Measurements from ENCODE around the gene LYVE1. TPM values are rescaled to one million over a fixed set of nuclear protein-coding genes. Genes with fewer than 3 reads are reported as not detected.

The LYVE1 gene
- total RNA-seq, 2 donors from 2014 or later, result not detected

DNA sequence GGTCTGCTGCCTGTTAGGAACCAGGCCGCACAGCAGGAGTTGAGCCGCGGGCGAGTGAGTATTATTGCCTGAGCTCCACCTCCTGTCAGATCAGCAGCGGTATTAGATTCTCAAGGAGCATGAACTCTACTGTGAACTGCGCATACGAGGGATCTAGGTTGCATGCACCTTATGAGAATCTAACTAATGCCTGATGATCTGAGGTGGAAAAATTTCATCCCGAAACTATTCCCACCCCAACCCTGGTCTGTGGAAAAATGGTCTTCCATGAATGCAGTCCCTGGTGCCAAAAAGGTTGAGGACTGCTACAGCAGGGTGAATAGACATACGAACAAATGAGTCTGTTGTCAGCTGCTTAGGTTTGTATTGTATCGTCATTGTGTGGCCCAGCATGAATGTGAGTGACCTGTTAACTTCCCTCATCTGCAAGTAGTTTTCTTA, 57.3 kb downstream of the LYVE1 start:
- Mint-ChIP-seq H3K27me3 (ENCODE audit: insufficient read depth) (no peaks in the 10 kb centered on the region), H3K27ac (peak overlapping the region; percentile 74), H3K9me3 (no peaks in the 10 kb centered on the region), H3K4me3 (peak overlapping the region; percentile 40), H3K36me3 (ENCODE audit: low read depth) (peaks cover 2% of the 10 kb centered on the region), H3K4me1 (no peaks in the 10 kb centered on the region)
- H3K4me1 ChIP-seq (ENCODE audit: control insufficient read depth, insufficient read depth, low read length), result peaks cover 4% of the 10 kb centered on the region
- no peak overlapping the region for H3K4me3 ChIP-seq (ENCODE audit: low read length)
- TF ChIP-seq, protein P1, sequence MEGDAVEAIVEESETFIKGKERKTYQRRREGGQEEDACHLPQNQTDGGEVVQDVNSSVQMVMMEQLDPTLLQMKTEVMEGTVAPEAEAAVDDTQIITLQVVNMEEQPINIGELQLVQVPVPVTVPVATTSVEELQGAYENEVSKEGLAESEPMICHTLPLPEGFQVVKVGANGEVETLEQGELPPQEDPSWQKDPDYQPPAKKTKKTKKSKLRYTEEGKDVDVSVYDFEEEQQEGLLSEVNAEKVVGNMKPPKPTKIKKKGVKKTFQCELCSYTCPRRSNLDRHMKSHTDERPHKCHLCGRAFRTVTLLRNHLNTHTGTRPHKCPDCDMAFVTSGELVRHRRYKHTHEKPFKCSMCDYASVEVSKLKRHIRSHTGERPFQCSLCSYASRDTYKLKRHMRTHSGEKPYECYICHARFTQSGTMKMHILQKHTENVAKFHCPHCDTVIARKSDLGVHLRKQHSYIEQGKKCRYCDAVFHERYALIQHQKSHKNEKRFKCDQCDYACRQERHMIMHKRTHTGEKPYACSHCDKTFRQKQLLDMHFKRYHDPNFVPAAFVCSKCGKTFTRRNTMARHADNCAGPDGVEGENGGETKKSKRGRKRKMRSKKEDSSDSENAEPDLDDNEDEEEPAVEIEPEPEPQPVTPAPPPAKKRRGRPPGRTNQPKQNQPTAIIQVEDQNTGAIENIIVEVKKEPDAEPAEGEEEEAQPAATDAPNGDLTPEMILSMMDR (conservative IDR thresholded peaks at IDR 0.05), result no peak
- H3K27ac ChIP-seq (ENCODE audit: low read depth, low read length), result no peak overlapping the region
- no peaks in the 10 kb centered on the region for H3K9me3 ChIP-seq (ENCODE audit: control insufficient read depth, low read length)
- no peak overlapping the region for H3K9ac ChIP-seq (ENCODE audit: extremely low read depth, low read length, poor library complexity, severe bottlenecking)
- H3K27me3 ChIP-seq (ENCODE audit: control insufficient read depth, insufficient read depth, low read length, poor library complexity, severe bottlenecking), result no peaks in the 10 kb centered on the region
- WGBS, 2 experiments (ENCODE audit: insufficient coverage in 1 of 2, insufficient read length in 1 of 2), result 16 to 23% methylated on average over 7 to 10 of the region's 10 CpGs
- H3K36me3 ChIP-seq (ENCODE audit: control insufficient read depth, insufficient read depth, low read length), result peaks cover 4% of the 10 kb centered on the region
- DNase-seq, result peak; percentile 88

Other genes with a start within 250 kb of the LYVE1 start
- gene AMPD3, start 113.4 kb downstream of the LYVE1 start, total RNA-seq, result 1 to 10 TPM; 7.1 to 7.9 TPM
- 10 to 100 TPM; 34.7 to 42.2 TPM for gene RNF141, start 27.5 kb downstream of the LYVE1 start, total RNA-seq
- 1 to 10 TPM; 4.2 to 7.3 TPM for gene IRAG1, start 125.1 kb upstream of the LYVE1 start, total RNA-seq
- 10 to 100 TPM; 32.7 to 37.5 TPM for gene CTR9, start 182.6 kb upstream of the LYVE1 start, total RNA-seq
- gene EIF4G2, start 240.3 kb upstream of the LYVE1 start, total RNA-seq, result 1,000 to 10,000 TPM in 1 of 2 donors, 100 to 1,000 TPM in 1; 753 to 1,007 TPM

Measured in endodermal cell (in vitro differentiated cells).